Panc1 (cell line): ENCODE measurements around the gene GRIP2.

Experiments
- CTCF ChIP-seq: fragments of 450-650 bp; IDR thresholded peaks from 2 replicates; pipeline ENCODE4 v1.5.1; 2017; ENCODE audit warnings: mild to moderate bottlenecking
- POLR2AphosphoS5 ChIP-seq: IDR thresholded peaks from 2 replicates; pipeline ENCODE4 v1.6.1; 2012; ENCODE audit warnings: mild to moderate bottlenecking, low read depth, low read length, moderate library complexity
- REST ChIP-seq, 2 experiments: IDR thresholded peaks; 2 replicates each; pipeline ENCODE4 v1.6.1; 2011 to 2012; ENCODE audit warnings: low read depth in 2 of 2, control low read depth in 1 of 2, low read length in 1 of 2, mild to moderate bottlenecking in 1 of 2, moderate library complexity in 1 of 2; ENCODE audit not compliant: insufficient read depth in 1 of 2
- SIN3A ChIP-seq: IDR thresholded peaks from 2 replicates; pipeline ENCODE4 v1.6.1; 2012; ENCODE audit warnings: low read depth, mild to moderate bottlenecking, low read length, moderate library complexity, borderline replicate concordance; ENCODE audit not compliant: insufficient read depth
- TCF7L2 ChIP-seq: IDR thresholded peaks from 2 replicates; pipeline ENCODE4 v1.6.1; 2011; ENCODE audit warnings: mild to moderate bottlenecking, low read depth, low read length, inconsistent platforms

GRCh38 chr3:14462738-14463137 lies 77.4 kb downstream of the GRIP2 start:
- TF ChIP-seq CTCF (no peak), SIN3A (no peak), TCF7L2 (no peak), REST (IDR thresholded peaks at IDR 0.05; ENCODE audit: insufficient read depth in 1 of 2, low read depth in 2 of 2, low read length in 1 of 2) (no peak), POLR2AphosphoS5 (no peak)
